ENCODE data around the gene SLITRK5. TPM values are rescaled to one million over a fixed set of nuclear protein-coding genes. Genes with fewer than 3 reads are reported as not detected.

The SLITRK5 gene
- total RNA-seq = not detected

DNA sequence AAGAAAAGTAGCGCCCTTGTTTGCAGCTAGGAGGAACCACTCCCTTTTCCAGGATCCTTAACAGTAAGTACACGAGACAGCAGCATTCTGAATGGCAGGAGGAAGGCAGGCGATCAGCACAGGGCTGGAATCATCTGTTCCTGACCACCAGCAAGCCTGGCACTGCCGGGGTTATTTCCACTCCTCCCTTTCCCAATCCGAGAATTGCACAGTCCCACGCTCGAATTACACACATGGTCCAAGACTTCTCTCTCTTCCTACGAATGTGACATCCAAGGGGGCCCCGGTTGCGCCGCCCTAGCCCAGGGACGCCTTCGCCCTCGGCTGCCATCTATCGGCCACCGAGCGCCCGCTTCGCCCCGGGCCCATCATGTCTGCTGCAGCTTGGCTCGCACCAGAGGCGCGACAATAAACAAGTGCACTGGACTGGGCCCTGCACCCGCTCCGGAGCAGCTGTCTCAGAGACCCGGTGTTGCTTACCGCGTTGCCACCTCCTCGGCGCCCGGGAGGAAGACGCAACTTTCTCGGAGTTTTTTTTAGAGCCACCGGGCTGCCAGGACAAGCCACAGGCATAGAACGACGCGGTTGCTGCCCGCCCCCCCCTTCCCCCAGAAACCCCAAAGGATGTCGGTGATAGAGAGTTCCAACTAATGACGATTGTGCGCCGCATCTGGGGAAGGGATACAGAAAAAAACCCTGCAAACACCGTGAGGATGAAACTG is at the start of gene SLITRK5:
Gene SLITRK5 (plus strand): TSS at position 341 of the 722 bp plus-strand sequence. CDS start 4,018 bp downstream, outside the sequence.
- peaks cover 48% of the 10 kb centered on the region for H3K27me3 Mint-ChIP-seq
- H3K4me1 Mint-ChIP-seq (ENCODE audit: low read depth) = peaks cover 10% of the 10 kb centered on the region
- peak; percentile 62 for TF ChIP-seq CTCF (IDR thresholded peaks at IDR 0.05)
- H3K9me3 Mint-ChIP-seq = no peaks in the 10 kb centered on the region
- ChIA-PET POLR2A (no interaction called here), CTCF (no interaction called here)
- intact Hi-C loops (cut with micrococcal nuclease) = no loop called here
- ATAC-seq (peak; percentile 97), DNase-seq (peak; percentile 73)
- H3K27ac Mint-ChIP-seq = no peak within 1 kb of the TSS
- H3K4me3 Mint-ChIP-seq = peak within 1 kb of the TSS; percentile 50
- peaks cover 3% of the 10 kb centered on the region for H3K36me3 Mint-ChIP-seq (ENCODE audit: low read depth)

- CTCF ChIA-PET = no interaction called here
- ATAC-seq (no peak), DNase-seq (no peak)
- POLR2A ChIA-PET = no interaction called here
- Mint-ChIP-seq H3K9me3 (peaks cover 7% of the 10 kb centered on the region), H3K27me3 (no peaks in the 10 kb centered on the region), H3K27ac (no peak overlapping the region), H3K4me1 (ENCODE audit: low read depth) (no peaks in the 10 kb centered on the region), H3K4me3 (no peak overlapping the region), H3K36me3 (ENCODE audit: low read depth) (no peaks in the 10 kb centered on the region)
- intact Hi-C loops (cut with micrococcal nuclease) = no loop called here
- TF ChIP-seq CTCF (IDR thresholded peaks at IDR 0.05) = no peak
Observed at GRCh38 chr13:87622971-87623370, 48.2 kb upstream of the SLITRK5 start.

GRCh38 chr13:87656306-87656705 is 14.9 kb upstream of the SLITRK5 start:
- TF ChIP-seq CTCF (IDR thresholded peaks at IDR 0.05) = no peak
- intact Hi-C loops (cut with micrococcal nuclease) = no loop called here
- no peaks in the 10 kb centered on the region for H3K27me3 Mint-ChIP-seq
- no peak for ATAC-seq
- no peak overlapping the region for H3K4me3 Mint-ChIP-seq
- ChIA-PET CTCF (no interaction called here), POLR2A (no interaction called here)
- H3K36me3 Mint-ChIP-seq (ENCODE audit: low read depth) = no peaks in the 10 kb centered on the region
- H3K4me1 Mint-ChIP-seq (ENCODE audit: low read depth) = no peaks in the 10 kb centered on the region
- no peaks in the 10 kb centered on the region for H3K9me3 Mint-ChIP-seq
- no peak overlapping the region for H3K27ac Mint-ChIP-seq
- DNase-seq = no peak

- H3K36me3 Mint-ChIP-seq (ENCODE audit: low read depth) = no peaks in the 10 kb centered on the region
- DNase-seq (no peak), ATAC-seq (no peak)
- no peak for TF ChIP-seq CTCF (IDR thresholded peaks at IDR 0.05)
- no peaks in the 10 kb centered on the region for H3K27me3 Mint-ChIP-seq
- H3K9me3 Mint-ChIP-seq = no peaks in the 10 kb centered on the region
- H3K4me1 Mint-ChIP-seq (ENCODE audit: low read depth) = no peaks in the 10 kb centered on the region
- no peak overlapping the region for H3K27ac Mint-ChIP-seq
- H3K4me3 Mint-ChIP-seq = no peak overlapping the region
- POLR2A ChIA-PET = interaction anchor here (0.6 kb wide), 1 partner anchor 1331 kb away, joined by 6 read pairs; no protein-coding TSS in a partner anchor
- CTCF ChIA-PET = no interaction called here
- intact Hi-C loops (cut with micrococcal nuclease) = no loop called here
Observed at GRCh38 chr13:87661471-87661870, 9.7 kb upstream of the SLITRK5 start.

DNA sequence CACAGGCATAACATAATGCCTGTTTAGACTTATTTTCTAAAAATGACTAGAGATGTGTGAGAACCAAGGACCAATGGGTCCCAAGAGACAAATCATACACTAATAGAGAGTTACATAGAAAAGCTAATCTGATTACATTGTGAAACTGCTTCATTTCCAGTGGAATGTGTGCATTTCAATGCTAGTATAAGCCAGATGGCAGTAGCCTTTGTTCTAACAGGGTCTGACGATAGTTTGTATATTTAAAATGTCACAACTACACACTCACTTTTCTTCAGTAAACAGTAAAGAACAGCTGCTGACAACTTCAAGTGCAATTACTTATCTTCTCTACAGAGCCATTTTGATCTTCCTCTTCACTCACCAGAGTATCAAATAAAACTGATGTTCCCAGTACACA is 4.3 kb upstream of the SLITRK5 start:
- ChIA-PET POLR2A (no interaction called here), CTCF (no interaction called here)
- TF ChIP-seq CTCF (IDR thresholded peaks at IDR 0.05) = no peak
- H3K4me1 Mint-ChIP-seq (ENCODE audit: low read depth) = peaks cover 2% of the 10 kb centered on the region
- peaks cover 14% of the 10 kb centered on the region for H3K27me3 Mint-ChIP-seq
- no peak overlapping the region for H3K27ac Mint-ChIP-seq
- no peaks in the 10 kb centered on the region for H3K36me3 Mint-ChIP-seq (ENCODE audit: low read depth)
- ATAC-seq (no peak), DNase-seq (no peak)
- no peaks in the 10 kb centered on the region for H3K9me3 Mint-ChIP-seq
- intact Hi-C loops (cut with micrococcal nuclease) = no loop called here
- H3K4me3 Mint-ChIP-seq = no peak overlapping the region

Data from activated CD8-positive, alpha-beta T cell treated with anti-CD3 and anti-CD28 coated beads for 36 hours (primary cell).